Activated CD4-positive, CD25-positive, alpha-beta regulatory T cell (primary cell): ENCODE data around the gene SYVN1.

ENCODE experiments used
- DNase-seq, 4 experiments: peaks; one replicate each; lab custom pipeline; 2025; lab: John Stamatoyannopoulos, UW

SYVN1 gene

GRCh38 chr11:65112546-65113360 is 21.6 kb downstream of the SYVN1 start:
- peak; percentile 44 to 70 (median 61) for DNase-seq

- DNase-seq: peak; percentile 78 to 92 (median 84)
Observed at GRCh38 chr11:65111744-65112545, 22.4 kb downstream of the SYVN1 start, which contains the start of gene TM7SF2. Gene TM7SF2, plus strand, starts transcription at chr11:65111872. Its CDS starts 144 bp downstream, at chr11:65112016.

- no peak for DNase-seq
Observed at GRCh38 chr11:65111159-65111743, 23.1 kb downstream of the SYVN1 start.

- peak; percentile 83 to 99 (median 92) for DNase-seq
Observed at GRCh38 chr11:65110354-65110861, 23.9 kb downstream of the SYVN1 start.

GRCh38 chr11:65109231-65110198 is 24.8 kb downstream of the SYVN1 start:
- DNase-seq: no peak

GRCh38 chr11:65108469-65109123 is 25.7 kb downstream of the SYVN1 start:
- no peak for DNase-seq

GRCh38 chr11:65107751-65108468 is 26.4 kb downstream of the SYVN1 start:
- no peak for DNase-seq

GRCh38 chr11:65107078-65107477 is 27.2 kb downstream of the SYVN1 start:
- DNase-seq: no peak

GRCh38 chr11:65104628-65105027 is 29.7 kb downstream of the SYVN1 start:
- no peak for DNase-seq

- no peak for DNase-seq
Observed at GRCh38 chr11:65103476-65103875, 30.8 kb downstream of the SYVN1 start.

GRCh38 chr11:65102142-65103095 is 31.9 kb downstream of the SYVN1 start:
- no peak for DNase-seq

GRCh38 chr11:65100674-65101350 is 33.5 kb downstream of the SYVN1 start:
- DNase-seq: no peak

- no peak for DNase-seq
Observed at GRCh38 chr11:65096926-65097325, 37.4 kb downstream of the SYVN1 start.

GRCh38 chr11:65095974-65096806 is 38.1 kb downstream of the SYVN1 start, which contains the start of gene VPS51:
Gene VPS51, plus strand, starts transcription at chr11:65096214. Its CDS starts 37 bp downstream, at chr11:65096251.
- DNase-seq: peak; percentile 61 to 75 (median 68)

- no peak for DNase-seq
Observed at GRCh38 chr11:65095427-65095826, 38.9 kb downstream of the SYVN1 start.

- no peak for DNase-seq
Observed at GRCh38 chr11:65090628-65091027, 43.7 kb downstream of the SYVN1 start.

- no peak for DNase-seq
Observed at GRCh38 chr11:65089621-65090020, 44.7 kb downstream of the SYVN1 start.
